HepG2 (cell line): ENCODE data around the gene HOXC12. TPM values are rescaled to one million over a fixed set of nuclear protein-coding genes. Genes with fewer than 3 reads are reported as not detected.
A peak's percentile ranks its signal among the peaks of the same experiment; 100 is the strongest.

Experiments
- ATAC-seq: fragments of 200-7000 bp; cut with Tn5 transposase; 3 replicates; pipeline ENCODE4 v1.9.1; 2020; ENCODE audit warnings: mild to moderate bottlenecking, moderate library complexity
- BruUV-seq: library from RNA; stranded (reverse); fragments of 400-500 nt; replicated peaks from 2 replicates; lab custom pipeline; 2021; lab: Mats Ljungman, UMichigan
- CTCF ChIA-PET: fragments of 300-600 bp; formaldehyde crosslinking; extraction: SDS; loops from one replicate; lab custom pipeline; 2021; ENCODE audit warnings: low total read pairs, inconsistent platforms, low intra/inter-chr PET ratio; lab: Yijun Ruan, JAX
- POLR2A ChIA-PET: fragments of 350-600 bp; sonication (Branson Sonifier 250); formaldehyde crosslinking; loops from one replicate; lab custom pipeline; 2020; ENCODE audit warnings: antibody characterized with exemption, inconsistent platforms; lab: Yijun Ruan, JAX
- DNase-seq: peaks from one replicate; pipeline ENCODE4 v3.0.0-alpha.2; 2015; ENCODE audit warnings: low spot score
- FAIRE-seq: peaks from 3 replicates; lab custom pipeline; 2011; peaks lifted over from hg19 to GRCh38; lab: Jason Lieb, UNC
- H2AFZ ChIP-seq: one replicate; pipeline ENCODE4 v1.6.1; 2011; ENCODE audit warnings: low read length, inconsistent platforms
- H3K27ac ChIP-seq: fragments of 300-600 bp; 3 replicates; pipeline ENCODE4 v1.8.0; 2011; ENCODE audit warnings: mixed run types, mild to moderate bottlenecking, mixed read lengths, low read length, inconsistent platforms; ENCODE audit not compliant: insufficient read depth; ENCODE audit errors: extremely low read length
- H3K27me3 ChIP-seq, 2 experiments: fragments of 200-600 bp in 1 of 2; 2 replicates in 1 of 2; 3 replicates in 1 of 2; pipeline versions ENCODE4 v1.6.0 to v1.8.0; 2011; ENCODE audit warnings: low read length in 2 of 2, mild to moderate bottlenecking in 2 of 2, moderate library complexity in 2 of 2, inconsistent platforms in 1 of 2; ENCODE audit not compliant: insufficient read depth in 2 of 2, control insufficient read depth in 1 of 2
- H3K36me3 ChIP-seq, 2 experiments: fragments of 200-600 bp in 1 of 2; replicated peaks in 1 of 2; 2 replicates in 1 of 2; 3 replicates in 1 of 2; pipeline versions ENCODE4 v1.5.1 to v1.8.0; 2011; ENCODE audit warnings: low read length in 2 of 2, inconsistent platforms in 1 of 2; ENCODE audit not compliant: insufficient read depth in 2 of 2, control insufficient read depth in 1 of 2
- H3K4me1 ChIP-seq: 2 replicates; pipeline ENCODE4 v1.5.1; 2012; ENCODE audit warnings: low read length, inconsistent platforms; ENCODE audit not compliant: insufficient read depth
- H3K4me2 ChIP-seq: 2 replicates; pipeline ENCODE4 v1.6.0; 2011; ENCODE audit warnings: low read depth, low read length, inconsistent platforms
- H3K4me3 ChIP-seq, 3 experiments: fragments of 200-600 bp in 1 of 3; sonication (generic), shearing (Covaris generic) in 1 of 3; replicated peaks in 1 of 3; 2 replicates each; pipeline ENCODE4 v1.5.1; 2011 to 2016; ENCODE audit warnings: low read length in 3 of 3, inconsistent platforms in 2 of 3, low read depth in 2 of 3, mild to moderate bottlenecking in 2 of 3, control low read depth in 1 of 3, mixed read lengths in 1 of 3; ENCODE audit not compliant: insufficient read depth in 1 of 3
- H3K79me2 ChIP-seq: one replicate; pipeline ENCODE4 v1.6.1; 2011; ENCODE audit warnings: low read length, inconsistent platforms; ENCODE audit not compliant: insufficient read depth
- H3K9ac ChIP-seq: 2 replicates; pipeline ENCODE4 v1.6.0; 2011; ENCODE audit warnings: mild to moderate bottlenecking, low read depth, low read length, inconsistent platforms; ENCODE audit not compliant: insufficient read depth
- H3K9me3 ChIP-seq: 2 replicates; pipeline ENCODE4 v1.5.1; 2012; ENCODE audit warnings: mild to moderate bottlenecking, low read length
- H4K20me1 ChIP-seq: 2 replicates; pipeline ENCODE4 v1.6.0; 2011; ENCODE audit warnings: inconsistent platforms, mild to moderate bottlenecking, low read length, moderate library complexity; ENCODE audit not compliant: insufficient read depth
- E2F1 ChIP-seq: sonication (generic); formaldehyde crosslinking; IDR thresholded peaks from 2 replicates; pipeline ENCODE4 v1.5.0; 2020; ENCODE audit warnings: missing genetic modification reagents
- MTF2 ChIP-seq: sonication (generic); formaldehyde crosslinking; IDR thresholded peaks from 2 replicates; pipeline ENCODE4 v1.5.0; 2020; ENCODE audit warnings: missing genetic modification reagents, borderline replicate concordance
- NFYB ChIP-seq: sonication (generic); formaldehyde crosslinking; IDR thresholded peaks from 2 replicates; pipeline ENCODE4 v1.4.0; 2020; ENCODE audit warnings: missing genetic modification reagents
- PPARG ChIP-seq: conservative IDR thresholded peaks from 2 replicates; pipeline ENCODE4 v1.6.1; 2016; ENCODE audit warnings: missing biosample characterization, missing genetic modification reagents
- SOX6 ChIP-seq, 2 experiments: fragments of 450-650 bp in 1 of 2; sonication (generic) in 1 of 2; formaldehyde crosslinking in 1 of 2; IDR thresholded peaks; 2 replicates each; pipeline versions ENCODE4 v1.4.0 to v1.6.1; 2017 to 2020; ENCODE audit warnings: antibody characterized with exemption in 1 of 2, mild to moderate bottlenecking in 1 of 2, missing genetic modification reagents in 1 of 2
- U2AF2 ChIP-seq: fragments of 200-400 bp; formaldehyde crosslinking; IDR thresholded peaks from 2 replicates; pipeline ENCODE4 v1.6.1; 2017; ENCODE audit warnings: low read depth, mild to moderate bottlenecking, low read length
- ZBTB25 ChIP-seq: IDR thresholded peaks from 2 replicates; pipeline ENCODE4 v1.6.1; 2018; ENCODE audit warnings: missing genetic modification reagents
- ZFP62 ChIP-seq: sonication (generic); formaldehyde crosslinking; IDR thresholded peaks from 2 replicates; pipeline ENCODE4 v1.4.0; 2020; ENCODE audit warnings: missing genetic modification reagents
- ZNF775 ChIP-seq: sonication (generic); formaldehyde crosslinking; IDR thresholded peaks from 2 replicates; pipeline ENCODE4 v1.4.0; 2020; ENCODE audit warnings: missing genetic modification reagents, mild to moderate bottlenecking, moderate library complexity, borderline replicate concordance
- WGBS: methylation state at CpG from one replicate; pipeline ENCODE4 v1.1.6; 2017; ENCODE audit warnings: low lambda C conversion rate; 5-methylcytosine and 5-hydroxymethylcytosine counted together
- in situ Hi-C: cut with HindIII; loops from 2 replicates; pipeline ENCODE4 v1.10.0; 2017; ENCODE audit warnings: low pct_unique_long_range_greater_than_20kb; ENCODE audit not compliant: extremely low pct_ligation_motif_present
- intact Hi-C: fragments of 100-400 bp; cut with micrococcal nuclease; formaldehyde crosslinking; loops from one replicate; pipeline ENCODE4 v1.10.0; 2022; ENCODE audit not compliant: unreplicated experiment
- polyA plus RNA-seq, 8 experiments: library from polyadenylated mRNA; depleted of rRNA in 3 of 8; stranded (reverse) in 7 of 8; unstranded in 1 of 8; fragments of >200 nt; fragmentation: Illumina TruSeq in 4 of 8; extraction: Trizol in 4 of 8; gene quantifications; 2 replicates each; pipeline versions ENCODE4 v1.2.1 to v1.2.3, GENCODE V29; 2011 to 2016; ENCODE audit warnings: low read depth in 4 of 8, missing spikeins in 1 of 8, mixed read lengths in 1 of 8; ENCODE audit not compliant: insufficient read depth in 1 of 8
- total RNA-seq, 5 experiments: library from RNA; depleted of rRNA; stranded (reverse); fragments of >200 nt; fragmentation: Illumina TruSeq; extraction: Trizol; gene quantifications; 2 replicates each; pipeline ENCODE4 v1.2.3, GENCODE V29; 2016; ENCODE audit warnings: low read depth in 1 of 5
- TF ChIP-seq, protein P1 (sequence below): IDR thresholded peaks from 2 replicates; pipeline ENCODE4 v1.6.1; 2012; ENCODE audit warnings: low read length, improper control_type of control experiment

HOXC12 gene
- total and polyA plus RNA-seq, 2 of the 13 experiments (the other 11 are each of a cell fraction or from before 2014, with no cell fraction given), result not detected

GRCh38 chr12:53986686-53987483, 32.2 kb downstream of the HOXC12 start:
- no peak for TF ChIP-seq U2AF2
- TF ChIP-seq SOX6 (IDR thresholded peaks at IDR 0.05), result no peak
- no peak for TF ChIP-seq SOX6 (CRISPR knock-in tag; IDR thresholded peaks at IDR 0.05)
- no peak for TF ChIP-seq ZBTB25 (CRISPR knock-in tag)
- TF ChIP-seq, all 625 proteins: peak for 0
- in situ Hi-C loops, result no loop called here
- no peaks in the 10 kb centered on the region for H3K79me2 ChIP-seq
- H3K27ac ChIP-seq, result no peak overlapping the region
- WGBS, result 77% methylated on average over 19 of the region's 21 CpGs
- POLR2A ChIA-PET, result no interaction called here
- peaks cover 8 to 42% of the 10 kb centered on the region in 2 experiments for H3K27me3 ChIP-seq
- H3K4me3 ChIP-seq, result no peak overlapping the region
- FAIRE-seq (no peak), DNase-seq (no peak), ATAC-seq (no peak)
- H3K36me3 ChIP-seq, result no peaks in the 10 kb centered on the region
- H4K20me1 ChIP-seq, result no peaks in the 10 kb centered on the region
- intact Hi-C loops, result no loop called here
- no peak overlapping the region for H3K9ac ChIP-seq
- no TSS peak for BruUV-seq
- H2AFZ ChIP-seq, result no peak overlapping the region
- peaks cover 34% of the 10 kb centered on the region for H3K4me1 ChIP-seq
- H3K9me3 ChIP-seq, result no peaks in the 10 kb centered on the region
- CTCF ChIA-PET, result interaction anchor here (1.2 kb wide), 1 partner anchor 219 kb away, joined by 3 read pairs; no protein-coding TSS in a partner anchor
- no peak overlapping the region for H3K4me2 ChIP-seq

DNA sequence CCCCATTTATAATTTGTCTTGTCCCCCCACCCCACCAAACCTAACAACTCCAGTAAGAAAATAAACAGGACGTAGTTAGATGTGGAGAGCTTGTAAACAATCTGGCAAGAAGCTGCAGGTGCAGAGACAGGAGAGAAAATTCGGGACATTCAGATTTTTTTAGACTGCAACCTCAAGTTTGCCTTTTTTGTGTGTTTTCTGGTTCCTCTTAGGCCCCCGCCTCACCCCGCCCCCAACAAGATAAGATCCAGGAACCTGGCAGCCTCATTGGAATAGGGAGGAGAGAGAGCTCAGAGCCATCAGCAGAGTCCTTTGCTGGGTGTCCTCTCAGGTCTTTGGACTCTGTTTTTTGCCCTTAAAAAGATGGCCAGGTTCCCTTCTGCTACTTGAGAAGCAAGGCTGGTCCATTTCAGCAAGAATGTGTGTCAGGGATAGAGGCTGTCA, 33.1 kb downstream of the HOXC12 start:
- Histone ChIP-seq H3K4me3 (no peak overlapping the region), H3K9ac (no peak overlapping the region), H4K20me1 (no peaks in the 10 kb centered on the region), H3K27ac (no peak overlapping the region), H3K79me2 (no peaks in the 10 kb centered on the region), H3K4me2 (peak overlapping the region; percentile 68), H2AFZ (no peak overlapping the region), H3K36me3 (no peaks in the 10 kb centered on the region), H3K27me3 (peaks cover 9 to 39% of the 10 kb centered on the region in 2 experiments; a peak in 4 of 5 replicates), H3K4me1 (peaks cover 34% of the 10 kb centered on the region), H3K9me3 (no peaks in the 10 kb centered on the region)
- FAIRE-seq, result no peak
- DNase-seq, result no peak
- CTCF ChIA-PET, result interaction anchor here (1.2 kb wide), 1 partner anchor 220 kb away, joined by 3 read pairs; no protein-coding TSS in a partner anchor
- ATAC-seq, result 0 out of 3 replicates have a peak, but pooled peaks have one; percentile 7
- POLR2A ChIA-PET, result interaction anchor here (1.3 kb wide), 1 partner anchor 9 kb away, joined by 5 read pairs; no protein-coding TSS in a partner anchor
- in situ Hi-C loops (no loop called here), intact Hi-C loops (loop anchor here (2.0 kb wide), 1 partner anchor 221 kb away; no protein-coding TSS in a partner anchor)
- no TSS peak for BruUV-seq
- 2% methylated on average over 4 of the region's 4 CpGs for WGBS
- TF ChIP-seq NFYB (CRISPR knock-in tag) (no peak), ZNF775 (no peak), MTF2 (CRISPR knock-in tag) (no peak), E2F1 (CRISPR knock-in tag) (no peak), PPARG (CRISPR knock-in tag) (no peak), ZFP62 (CRISPR knock-in tag) (no peak)
- TF ChIP-seq, protein P1, sequence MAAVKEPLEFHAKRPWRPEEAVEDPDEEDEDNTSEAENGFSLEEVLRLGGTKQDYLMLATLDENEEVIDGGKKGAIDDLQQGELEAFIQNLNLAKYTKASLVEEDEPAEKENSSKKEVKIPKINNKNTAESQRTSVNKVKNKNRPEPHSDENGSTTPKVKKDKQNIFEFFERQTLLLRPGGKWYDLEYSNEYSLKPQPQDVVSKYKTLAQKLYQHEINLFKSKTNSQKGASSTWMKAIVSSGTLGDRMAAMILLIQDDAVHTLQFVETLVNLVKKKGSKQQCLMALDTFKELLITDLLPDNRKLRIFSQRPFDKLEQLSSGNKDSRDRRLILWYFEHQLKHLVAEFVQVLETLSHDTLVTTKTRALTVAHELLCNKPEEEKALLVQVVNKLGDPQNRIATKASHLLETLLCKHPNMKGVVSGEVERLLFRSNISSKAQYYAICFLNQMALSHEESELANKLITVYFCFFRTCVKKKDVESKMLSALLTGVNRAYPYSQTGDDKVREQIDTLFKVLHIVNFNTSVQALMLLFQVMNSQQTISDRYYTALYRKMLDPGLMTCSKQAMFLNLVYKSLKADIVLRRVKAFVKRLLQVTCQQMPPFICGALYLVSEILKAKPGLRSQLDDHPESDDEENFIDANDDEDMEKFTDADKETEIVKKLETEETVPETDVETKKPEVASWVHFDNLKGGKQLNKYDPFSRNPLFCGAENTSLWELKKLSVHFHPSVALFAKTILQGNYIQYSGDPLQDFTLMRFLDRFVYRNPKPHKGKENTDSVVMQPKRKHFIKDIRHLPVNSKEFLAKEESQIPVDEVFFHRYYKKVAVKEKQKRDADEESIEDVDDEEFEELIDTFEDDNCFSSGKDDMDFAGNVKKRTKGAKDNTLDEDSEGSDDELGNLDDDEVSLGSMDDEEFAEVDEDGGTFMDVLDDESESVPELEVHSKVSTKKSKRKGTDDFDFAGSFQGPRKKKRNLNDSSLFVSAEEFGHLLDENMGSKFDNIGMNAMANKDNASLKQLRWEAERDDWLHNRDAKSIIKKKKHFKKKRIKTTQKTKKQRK, result no peak
